OCI-LY7 (cell line): ENCODE measurements around the gene LSG1. TPM values are rescaled to one million over a fixed set of nuclear protein-coding genes. Genes with fewer than 3 reads are reported as not detected.
"Not testable (repeated sequence)": the region's sequence is repeated elsewhere in the genome, so short reads cannot be mapped to it uniquely, and the experiment has no call there.

Experiments
- BruUV-seq: library from RNA; stranded (reverse); fragments of 400-500 nt; replicated peaks from 2 replicates; lab custom pipeline; 2021; lab: Mats Ljungman, UMichigan
- CTCF ChIA-PET: fragments of 300-600 bp; sonication (Branson Sonifier 250); formaldehyde crosslinking; loops from one replicate; lab custom pipeline; 2022; ENCODE audit warnings: antibody characterized with exemption; ENCODE audit not compliant: unreplicated experiment; lab: Charles Lee
- POLR2A ChIA-PET: fragments of 300-600 bp; sonication (Branson Sonifier 250); formaldehyde crosslinking; loops from one replicate; lab custom pipeline; 2022; ENCODE audit warnings: antibody characterized with exemption; lab: Charles Lee
- DNase-seq: peaks from one replicate; pipeline ENCODE4 v3.0.0-alpha.2; 2015; ENCODE audit warnings: low spot score
- H2AFZ ChIP-seq: fragments of 200-600 bp; sonication (generic), shearing (Covaris generic); 2 replicates; pipeline ENCODE4 v1.6.1; 2014; ENCODE audit warnings: mild to moderate bottlenecking, antibody characterized with exemption, low read length, moderate library complexity
- H3K27ac ChIP-seq: fragments of 200-600 bp; sonication (generic); 2 replicates; pipeline ENCODE4 v1.5.1; 2014; ENCODE audit warnings: mixed run types, low read depth, mild to moderate bottlenecking, moderate library complexity, low read length, inconsistent platforms; ENCODE audit not compliant: poor library complexity, severe bottlenecking
- H3K36me3 ChIP-seq: fragments of 200-600 bp; sonication (generic); 2 replicates; pipeline ENCODE4 v1.6.1; 2014; ENCODE audit warnings: mild to moderate bottlenecking, antibody characterized with exemption, low read length, moderate library complexity, mixed read lengths; ENCODE audit not compliant: insufficient read depth
- H3K4me1 ChIP-seq: fragments of 200-600 bp; sonication (generic); 2 replicates; pipeline ENCODE4 v1.5.1; 2014; ENCODE audit warnings: mild to moderate bottlenecking, low read length; ENCODE audit not compliant: insufficient read depth, poor library complexity, severe bottlenecking
- H3K4me2 ChIP-seq: fragments of 200-600 bp; sonication (generic); 2 replicates; pipeline ENCODE4 v1.6.1; 2014; ENCODE audit warnings: mild to moderate bottlenecking, low read length
- H3K4me3 ChIP-seq: fragments of 200-600 bp; sonication (generic); 2 replicates; pipeline ENCODE4 v1.5.1; 2014; ENCODE audit warnings: mild to moderate bottlenecking, low read depth, low read length; ENCODE audit not compliant: poor library complexity, severe bottlenecking
- H3K79me2 ChIP-seq: fragments of 200-600 bp; sonication (generic); 2 replicates; pipeline ENCODE4 v1.6.1; 2016; ENCODE audit warnings: low read depth, mild to moderate bottlenecking, low read length, moderate library complexity, mixed read lengths; ENCODE audit not compliant: insufficient read depth
- H3K9me2 ChIP-seq: fragments of 200-600 bp; sonication (generic); 2 replicates; pipeline ENCODE4 v1.6.1; 2016; ENCODE audit warnings: mild to moderate bottlenecking, low read length, mixed read lengths; ENCODE audit not compliant: insufficient read depth
- H3K9me3 ChIP-seq: fragments of 200-600 bp; sonication (generic); 2 replicates; pipeline ENCODE4 v1.6.1; 2014; ENCODE audit warnings: mild to moderate bottlenecking, mixed run types, low read length, mixed read lengths
- H4K20me1 ChIP-seq: fragments of 200-600 bp; sonication (generic); 2 replicates; pipeline ENCODE4 v1.6.1; 2014; ENCODE audit warnings: mild to moderate bottlenecking, antibody characterized with exemption, low read length, moderate library complexity, mixed read lengths; ENCODE audit not compliant: insufficient read depth
- EZH2phosphoT487 ChIP-seq: fragments of 200-600 bp; sonication (generic); IDR thresholded peaks from 2 replicates; pipeline ENCODE4 v1.6.1; 2018; ENCODE audit warnings: low read depth, borderline replicate concordance, mild to moderate bottlenecking, mixed run types, antibody characterized with exemption, low read length, moderate library complexity, mixed read lengths
- intact Hi-C: fragments of 100-400 bp; cut with micrococcal nuclease; formaldehyde crosslinking; loops from one replicate; pipeline ENCODE4 v1.10.0; 2022; ENCODE audit not compliant: unreplicated experiment
- total RNA-seq, 2 experiments: library from RNA; depleted of rRNA in 1 of 2; stranded (reverse); fragments of >200 nt in 1 of 2; shearing (Covaris generic) in 1 of 2; gene quantifications; 2 replicates each; pipeline ENCODE4 v1.2.3, GENCODE V29; 2014 to 2022
- TF ChIP-seq, protein P1 (sequence below): fragments of 200-600 bp; sonication (generic); conservative IDR thresholded peaks from 2 replicates; pipeline ENCODE4 v1.5.1; 2014; ENCODE audit warnings: mild to moderate bottlenecking, antibody characterized with exemption, low read length, moderate library complexity, mixed read lengths

LSG1 gene
- total RNA-seq, 2 experiments from 2014 or later, result 44.4 to 52.9 TPM

DNA sequence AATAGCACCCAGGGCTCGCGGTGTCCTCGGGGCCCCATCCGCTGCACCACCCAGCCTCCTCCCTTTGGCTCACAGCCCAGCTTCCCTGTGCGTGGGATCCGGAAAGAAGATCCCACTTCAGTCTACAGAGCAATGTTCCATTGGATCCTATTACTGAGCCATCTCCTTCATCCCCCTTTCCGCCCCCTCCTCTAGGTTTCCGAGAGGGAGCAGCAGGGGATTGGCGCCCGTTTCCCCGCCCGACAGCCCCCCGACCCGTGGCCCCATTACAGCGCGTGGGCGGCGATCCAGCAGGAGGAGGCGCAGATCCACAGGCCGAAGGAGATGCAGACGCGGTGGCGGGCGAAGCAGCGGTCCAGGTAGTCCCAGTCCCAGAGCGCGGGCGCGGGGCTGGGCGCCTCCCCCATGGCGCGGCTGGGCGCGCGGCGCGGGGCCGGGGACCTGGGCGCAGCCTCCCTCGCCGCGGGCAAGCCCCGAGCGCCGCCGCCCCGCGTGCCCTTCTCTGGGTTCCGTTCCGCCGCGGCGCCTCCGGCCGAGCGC, 39.1 kb downstream of the LSG1 start:
- POLR2A ChIA-PET, result no interaction called here
- Histone ChIP-seq H4K20me1 (no peaks in the 10 kb centered on the region), H2AFZ (peak overlapping the region; percentile 81), H3K9me2 (no peaks in the 10 kb centered on the region), H3K4me1 (peaks cover 3% of the 10 kb centered on the region), H3K36me3 (no peaks in the 10 kb centered on the region; the same call in 1 of the 2 replicates), H3K4me2 (peak overlapping the region; percentile 71), H3K79me2 (no peaks in the 10 kb centered on the region), H3K4me3 (peak overlapping the region; percentile 72), H3K27ac (no peak overlapping the region), H3K9me3 (no peaks in the 10 kb centered on the region)
- no peak for TF ChIP-seq EZH2phosphoT487
- TF ChIP-seq, protein P1, sequence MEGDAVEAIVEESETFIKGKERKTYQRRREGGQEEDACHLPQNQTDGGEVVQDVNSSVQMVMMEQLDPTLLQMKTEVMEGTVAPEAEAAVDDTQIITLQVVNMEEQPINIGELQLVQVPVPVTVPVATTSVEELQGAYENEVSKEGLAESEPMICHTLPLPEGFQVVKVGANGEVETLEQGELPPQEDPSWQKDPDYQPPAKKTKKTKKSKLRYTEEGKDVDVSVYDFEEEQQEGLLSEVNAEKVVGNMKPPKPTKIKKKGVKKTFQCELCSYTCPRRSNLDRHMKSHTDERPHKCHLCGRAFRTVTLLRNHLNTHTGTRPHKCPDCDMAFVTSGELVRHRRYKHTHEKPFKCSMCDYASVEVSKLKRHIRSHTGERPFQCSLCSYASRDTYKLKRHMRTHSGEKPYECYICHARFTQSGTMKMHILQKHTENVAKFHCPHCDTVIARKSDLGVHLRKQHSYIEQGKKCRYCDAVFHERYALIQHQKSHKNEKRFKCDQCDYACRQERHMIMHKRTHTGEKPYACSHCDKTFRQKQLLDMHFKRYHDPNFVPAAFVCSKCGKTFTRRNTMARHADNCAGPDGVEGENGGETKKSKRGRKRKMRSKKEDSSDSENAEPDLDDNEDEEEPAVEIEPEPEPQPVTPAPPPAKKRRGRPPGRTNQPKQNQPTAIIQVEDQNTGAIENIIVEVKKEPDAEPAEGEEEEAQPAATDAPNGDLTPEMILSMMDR, result no peak
- BruUV-seq, result no TSS peak
- CTCF ChIA-PET, result interaction anchor here (0.6 kb wide), 1 partner anchor 222 kb away, joined by 3 read pairs; no protein-coding TSS in a partner anchor
- no peak for DNase-seq
- intact Hi-C loops, result loop anchor here (1.0 kb wide), 2 partner anchors 39 to 188 kb away; partner anchors contain the start of gene LSG1

DNA sequence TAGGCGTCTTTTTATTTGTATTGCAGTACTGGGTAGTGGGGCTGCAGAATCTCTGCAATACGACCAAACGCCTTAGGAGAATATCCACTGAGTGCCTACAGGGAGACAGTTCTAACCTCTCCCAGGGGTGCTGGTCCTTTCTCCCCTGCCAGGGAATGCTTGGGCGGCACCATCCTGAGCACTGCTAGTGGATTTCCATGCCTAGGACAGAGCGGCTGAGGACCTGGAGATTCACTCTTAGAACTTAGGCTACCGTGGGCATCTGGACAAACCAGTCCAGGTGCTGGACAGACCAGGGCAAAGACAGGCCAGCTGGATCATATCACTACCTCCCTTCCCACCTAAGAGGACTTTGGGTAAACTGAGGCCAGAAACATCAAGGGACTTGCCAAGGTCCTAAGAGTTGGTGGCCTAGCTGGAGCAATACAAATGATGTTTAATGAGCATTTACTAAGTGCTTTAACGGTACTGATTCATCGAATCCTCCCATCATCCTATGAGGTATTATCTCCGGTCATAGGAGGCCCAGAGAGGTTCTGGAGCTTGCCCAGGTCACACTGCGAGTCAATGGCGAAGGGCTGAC, 39.7 kb downstream of the LSG1 start:
- Histone ChIP-seq H3K4me3 (peak overlapping the region; percentile 72), H3K9me2 (no peaks in the 10 kb centered on the region), H3K4me2 (peak overlapping the region; percentile 71), H3K79me2 (no peaks in the 10 kb centered on the region), H3K36me3 (no peaks in the 10 kb centered on the region; the same call in 1 of the 2 replicates), H3K27ac (no peak overlapping the region), H2AFZ (peak overlapping the region; percentile 81; the same call in 1 of the 2 replicates), H3K4me1 (peaks cover 3% of the 10 kb centered on the region), H4K20me1 (no peaks in the 10 kb centered on the region), H3K9me3 (no peaks in the 10 kb centered on the region)
- ChIA-PET CTCF (interaction anchor here (0.6 kb wide), 1 partner anchor 222 kb away, joined by 3 read pairs; no protein-coding TSS in a partner anchor), POLR2A (no interaction called here)
- intact Hi-C loops, result no loop called here
- TF ChIP-seq, protein P1, result no peak
- no peak for TF ChIP-seq EZH2phosphoT487
- TSS peak; percentile 53 for BruUV-seq
- DNase-seq, result no peak

DNA sequence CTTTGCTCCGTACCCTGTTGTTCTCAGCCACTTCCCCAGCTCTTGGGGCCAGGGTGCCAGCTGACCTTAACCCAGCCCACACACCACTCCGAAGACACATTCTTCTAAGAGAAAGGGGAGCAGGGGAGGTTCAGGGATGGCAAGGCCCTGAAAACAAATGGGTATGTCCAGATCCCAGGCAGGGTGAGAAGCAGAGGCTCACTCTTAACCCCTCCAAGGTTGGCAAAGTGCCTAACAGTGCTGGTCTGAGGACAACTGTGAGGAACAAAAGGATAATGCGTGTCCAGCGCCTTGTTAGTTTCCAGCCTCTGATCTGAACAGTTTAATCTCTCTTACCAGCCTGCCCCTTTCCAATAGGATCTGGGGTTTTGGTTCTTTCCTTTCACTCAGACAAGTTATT, 40.3 kb downstream of the LSG1 start:
- Histone ChIP-seq H3K27ac (no peak overlapping the region), H3K9me2 (no peaks in the 10 kb centered on the region), H4K20me1 (no peaks in the 10 kb centered on the region), H3K4me2 (no peak overlapping the region), H3K79me2 (no peaks in the 10 kb centered on the region), H3K4me1 (peaks cover 3% of the 10 kb centered on the region), H3K9me3 (no peaks in the 10 kb centered on the region), H3K4me3 (no peak overlapping the region), H3K36me3 (no peaks in the 10 kb centered on the region; the same call in 1 of the 2 replicates), H2AFZ (no peak overlapping the region)
- POLR2A ChIA-PET, result no interaction called here
- no peak for TF ChIP-seq EZH2phosphoT487
- TF ChIP-seq, protein P1, result no peak
- intact Hi-C loops, result no loop called here
- BruUV-seq, result no TSS peak
- CTCF ChIA-PET, result no interaction called here
- DNase-seq, result no peak

DNA sequence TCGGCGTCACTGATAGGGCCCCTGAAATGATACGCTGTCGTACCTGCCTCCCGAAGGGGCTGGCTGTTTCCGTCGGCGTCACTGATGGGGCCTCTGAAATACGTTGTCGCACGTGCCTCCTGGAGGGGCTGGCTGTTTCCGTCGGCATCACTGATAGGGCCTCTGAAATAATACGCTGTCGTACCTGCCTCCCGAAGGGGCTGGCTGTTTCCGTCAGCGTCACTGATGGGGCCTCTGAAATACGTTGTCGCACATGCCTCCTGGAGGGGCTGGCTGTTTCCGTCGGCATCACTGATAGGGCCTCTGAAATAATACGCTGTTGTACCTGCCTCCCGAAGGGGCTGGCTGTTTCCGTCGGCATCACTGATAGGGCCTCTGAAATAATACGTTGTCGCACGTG, 41.3 kb downstream of the LSG1 start:
- POLR2A ChIA-PET, BruUV-seq, intact Hi-C loops: not testable (repeated sequence)

More for the DNA sequence above, 41.3 kb downstream of the LSG1 start:
- CTCF ChIA-PET, H3K36me3 ChIP-seq, H3K9me3 ChIP-seq, H4K20me1 ChIP-seq, H3K9me2 ChIP-seq, H3K4me2 ChIP-seq, H3K4me3 ChIP-seq, H3K27ac ChIP-seq, H3K79me2 ChIP-seq, H2AFZ ChIP-seq, DNase-seq, H3K4me1 ChIP-seq: not testable (repeated sequence)
